Measurements from ENCODE around the gene SNX22. TPM values are rescaled to one million over a fixed set of nuclear protein-coding genes. Genes with fewer than 3 reads are reported as not detected.

SNX22 gene
- polyA plus RNA-seq, 3 donors: 0.90 to 1.9 (median 1.6) TPM

- WGBS, 3 donors: 93 to 99% (median 96%) methylated on average over 7 of the region's 7 CpGs
- H3K27ac ChIP-seq (ENCODE audit: low read depth, low read length): no peak overlapping the region
Measured at GRCh38 chr15:64131547-64131946, 20.0 kb upstream of the SNX22 start.

- 94 to 96% (median 95%) methylated on average over 4 of the region's 4 CpGs for WGBS, 3 donors
- no peak overlapping the region for H3K27ac ChIP-seq (ENCODE audit: low read depth, low read length)
Measured at GRCh38 chr15:64132217-64132616, 19.3 kb upstream of the SNX22 start.

GRCh38 chr15:64133623-64134344, 17.7 kb upstream of the SNX22 start:
- WGBS, 3 donors: 77 to 94% (median 84%) methylated on average over 10 of the region's 10 CpGs

GRCh38 chr15:64134345-64134829, 17.1 kb upstream of the SNX22 start:
- 54 to 66% (median 57%) methylated on average over 9 of the region's 9 CpGs for WGBS, 3 donors
- H3K27ac ChIP-seq (ENCODE audit: low read depth, low read length): no peak overlapping the region

More at GRCh38 chr15:64133623-64134344, 17.7 kb upstream of the SNX22 start:
- H3K27ac ChIP-seq (ENCODE audit: low read depth, low read length): no peak overlapping the region

GRCh38 chr15:64136347-64136746, 15.2 kb upstream of the SNX22 start:
- 91 to 95% (median 92%) methylated on average over 7 of the region's 7 CpGs for WGBS, 3 donors
- no peak overlapping the region for H3K27ac ChIP-seq (ENCODE audit: low read depth, low read length)

GRCh38 chr15:64137226-64137833, 14.2 kb upstream of the SNX22 start:
- WGBS, 3 donors: 61 to 75% (median 72%) methylated on average over 7 to 8 of the region's 8 CpGs

GRCh38 chr15:64138331-64138941, 13.1 kb upstream of the SNX22 start:
- no peak overlapping the region for H3K27ac ChIP-seq (ENCODE audit: low read depth, low read length)
- WGBS, 3 donors: 85 to 95% (median 94%) methylated on average over 4 of the region's 4 CpGs

More at GRCh38 chr15:64137226-64137833, 14.2 kb upstream of the SNX22 start:
- H3K27ac ChIP-seq (ENCODE audit: low read depth, low read length): no peak overlapping the region

GRCh38 chr15:64141798-64142512, 9.6 kb upstream of the SNX22 start:
- WGBS, 3 donors: 96 to 98% (median 96%) methylated on average over 8 of the region's 8 CpGs
- H3K27ac ChIP-seq (ENCODE audit: low read depth, low read length): no peak overlapping the region

GRCh38 chr15:64143276-64143675, 8.3 kb upstream of the SNX22 start:
- 79 to 90% (median 88%) methylated on average over 6 of the region's 6 CpGs for WGBS, 3 donors
- no peak overlapping the region for H3K27ac ChIP-seq (ENCODE audit: low read depth, low read length)

- no peak overlapping the region for H3K27ac ChIP-seq (ENCODE audit: low read depth, low read length)
- WGBS, 3 donors: 74 to 88% (median 83%) methylated on average over 8 of the region's 8 CpGs
Measured at GRCh38 chr15:64144192-64144564, 7.4 kb upstream of the SNX22 start.

- H3K27ac ChIP-seq (ENCODE audit: low read depth, low read length): no peak overlapping the region
- WGBS, 3 donors: 74 to 85% (median 81%) methylated on average over 14 of the region's 14 CpGs
Measured at GRCh38 chr15:64144565-64145281, 6.8 kb upstream of the SNX22 start.

- 72 to 89% (median 77%) methylated on average over 6 of the region's 6 CpGs for WGBS, 3 donors
- H3K27ac ChIP-seq (ENCODE audit: low read depth, low read length): no peak overlapping the region
Measured at GRCh38 chr15:64146041-64146440, 5.5 kb upstream of the SNX22 start.

- 82 to 93% (median 93%) methylated on average over 3 of the region's 3 CpGs for WGBS, 3 donors
- no peak overlapping the region for H3K27ac ChIP-seq (ENCODE audit: low read depth, low read length)
Measured at GRCh38 chr15:64146520-64146884, 5.0 kb upstream of the SNX22 start.

GRCh38 chr15:64146885-64147681, 4.4 kb upstream of the SNX22 start:
- 67 to 90% (median 86%) methylated on average over 26 of the region's 26 CpGs for WGBS, 3 donors
- H3K27ac ChIP-seq (ENCODE audit: low read depth, low read length): no peak overlapping the region

- WGBS, 3 donors: 82 to 90% (median 83%) methylated on average over 7 of the region's 7 CpGs
- H3K27ac ChIP-seq (ENCODE audit: low read depth, low read length): no peak overlapping the region
Measured at GRCh38 chr15:64148168-64148567, 3.4 kb upstream of the SNX22 start.

GRCh38 chr15:64148581-64148980, 3.0 kb upstream of the SNX22 start:
- H3K27ac ChIP-seq (ENCODE audit: low read depth, low read length): no peak overlapping the region
- WGBS, 3 donors: 80 to 90% (median 86%) methylated on average over 3 of the region's 3 CpGs

- no peak overlapping the region for H3K27ac ChIP-seq (ENCODE audit: low read depth, low read length)
Measured at GRCh38 chr15:64149424-64149823, 2.1 kb upstream of the SNX22 start.

Measured in adipose tissue (tissue), 3 donors.